ENCODE data around the gene ELANE. TPM values are rescaled to one million over a fixed set of nuclear protein-coding genes. Genes with fewer than 3 reads are reported as not detected.
"Not testable (repeated sequence)": the region's sequence is repeated elsewhere in the genome, so short reads cannot be mapped to it uniquely, and the experiment has no call there.

ELANE gene
- total RNA-seq, 1 donor from 2014 or later, result not detected

DNA sequence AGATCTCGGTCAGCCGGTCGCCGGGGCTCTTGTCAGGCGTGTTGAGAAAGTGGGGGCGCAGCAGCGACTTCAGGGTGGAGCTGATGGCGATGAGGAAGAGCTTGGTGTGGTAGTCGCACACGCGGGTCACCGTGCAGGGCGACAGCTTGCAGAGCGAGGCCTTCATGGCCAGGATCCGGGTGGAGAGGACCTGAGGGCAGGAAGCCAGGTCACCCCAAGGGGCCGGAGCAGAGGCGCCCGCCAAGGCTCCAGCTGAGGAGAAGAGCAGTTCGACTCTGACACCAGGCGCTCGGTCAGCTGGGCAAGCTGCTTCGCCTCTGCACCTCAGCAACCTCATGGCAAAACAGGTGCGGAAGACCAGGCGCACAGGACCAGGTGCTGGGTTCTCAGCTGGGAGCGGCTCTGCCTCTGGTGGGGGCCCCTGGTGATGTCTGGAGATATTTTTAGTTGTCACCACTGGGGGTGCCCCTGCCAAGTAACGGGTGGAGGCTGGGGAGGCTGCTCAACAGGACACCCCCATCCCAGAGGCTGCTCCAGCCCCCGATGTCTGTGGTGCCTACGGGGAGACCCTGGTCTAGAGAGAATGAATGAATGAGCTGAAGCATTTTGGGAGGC, 23.3 kb downstream of the ELANE start:
- H3K4me1 Mint-ChIP-seq (ENCODE audit: low read depth), result peaks cover 2% of the 10 kb centered on the region
- intact Hi-C loops (cut with micrococcal nuclease), result no loop called here
- no peaks in the 10 kb centered on the region for H3K27me3 Mint-ChIP-seq (ENCODE audit: low read depth)
- peaks cover 4% of the 10 kb centered on the region for H3K36me3 Mint-ChIP-seq (ENCODE audit: low read depth)
- no peak for DNase-seq (ENCODE audit: low spot score)
- no peak overlapping the region for H3K27ac Mint-ChIP-seq
- H3K4me3 Mint-ChIP-seq (ENCODE audit: low read depth), result no peak overlapping the region
- no peaks in the 10 kb centered on the region for H3K9me3 Mint-ChIP-seq

DNA sequence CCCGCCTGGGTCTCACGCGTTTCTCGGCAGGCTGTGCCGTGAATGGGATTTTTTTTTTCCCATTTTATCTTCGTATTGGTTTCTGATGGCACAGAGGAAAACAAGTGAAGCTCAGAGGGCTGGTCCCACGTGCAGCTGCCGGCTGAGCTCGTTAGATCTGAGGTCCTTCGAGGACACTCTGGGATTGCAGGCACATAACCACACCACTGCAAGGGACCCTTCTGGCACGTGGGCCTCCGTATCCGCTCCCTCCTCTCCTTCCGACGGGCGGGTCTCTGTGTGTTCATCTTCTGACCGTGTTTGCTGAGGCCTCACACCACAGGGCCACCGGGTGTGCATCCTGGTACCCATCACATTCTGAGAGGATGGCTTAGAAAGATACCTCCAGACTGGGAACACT, 24.0 kb downstream of the ELANE start:
- intact Hi-C loops (cut with micrococcal nuclease), result no loop called here
- Mint-ChIP-seq H3K36me3 (ENCODE audit: low read depth) (peaks cover 5% of the 10 kb centered on the region), H3K27me3 (ENCODE audit: low read depth) (no peaks in the 10 kb centered on the region), H3K9me3 (no peaks in the 10 kb centered on the region), H3K4me1 (ENCODE audit: low read depth) (peaks cover 2% of the 10 kb centered on the region), H3K4me3 (ENCODE audit: low read depth) (no peak overlapping the region), H3K27ac (no peak overlapping the region)
- no peak for DNase-seq (ENCODE audit: low spot score)

DNA sequence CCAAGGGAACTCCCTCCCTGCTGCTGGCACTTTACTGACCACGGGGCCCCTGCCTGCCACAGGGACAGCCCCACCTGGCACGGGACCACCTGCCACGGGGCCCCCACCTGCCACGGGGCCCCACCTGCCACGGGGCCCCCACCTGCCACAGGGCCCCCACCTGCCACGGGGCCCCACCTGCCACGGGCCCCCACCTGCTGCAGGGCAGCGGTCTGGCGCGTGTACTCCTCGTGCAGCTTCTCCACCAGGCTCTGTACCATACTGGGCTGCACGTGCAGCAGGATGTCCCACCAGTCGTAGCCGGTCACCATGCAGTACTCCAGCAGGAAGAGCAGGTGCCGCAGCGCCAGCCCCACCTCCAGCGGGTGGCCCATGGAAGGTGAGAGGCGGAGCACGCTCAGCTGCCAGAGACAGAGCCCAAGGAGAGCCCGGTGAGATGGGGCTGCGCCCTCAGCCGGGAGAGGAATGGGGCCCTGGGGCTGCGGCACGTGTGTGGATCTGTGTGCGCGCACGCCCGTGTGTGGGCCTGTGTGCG, 24.7 kb downstream of the ELANE start:
- Mint-ChIP-seq H3K9me3 (no peaks in the 10 kb centered on the region), H3K4me3 (ENCODE audit: low read depth) (no peak overlapping the region), H3K27me3 (ENCODE audit: low read depth) (no peaks in the 10 kb centered on the region), H3K36me3 (ENCODE audit: low read depth) (peaks cover 12% of the 10 kb centered on the region), H3K27ac (no peak overlapping the region), H3K4me1 (ENCODE audit: low read depth) (peaks cover 2% of the 10 kb centered on the region)
- DNase-seq (ENCODE audit: low spot score), result no peak
- intact Hi-C loops (cut with micrococcal nuclease), result no loop called here

DNA sequence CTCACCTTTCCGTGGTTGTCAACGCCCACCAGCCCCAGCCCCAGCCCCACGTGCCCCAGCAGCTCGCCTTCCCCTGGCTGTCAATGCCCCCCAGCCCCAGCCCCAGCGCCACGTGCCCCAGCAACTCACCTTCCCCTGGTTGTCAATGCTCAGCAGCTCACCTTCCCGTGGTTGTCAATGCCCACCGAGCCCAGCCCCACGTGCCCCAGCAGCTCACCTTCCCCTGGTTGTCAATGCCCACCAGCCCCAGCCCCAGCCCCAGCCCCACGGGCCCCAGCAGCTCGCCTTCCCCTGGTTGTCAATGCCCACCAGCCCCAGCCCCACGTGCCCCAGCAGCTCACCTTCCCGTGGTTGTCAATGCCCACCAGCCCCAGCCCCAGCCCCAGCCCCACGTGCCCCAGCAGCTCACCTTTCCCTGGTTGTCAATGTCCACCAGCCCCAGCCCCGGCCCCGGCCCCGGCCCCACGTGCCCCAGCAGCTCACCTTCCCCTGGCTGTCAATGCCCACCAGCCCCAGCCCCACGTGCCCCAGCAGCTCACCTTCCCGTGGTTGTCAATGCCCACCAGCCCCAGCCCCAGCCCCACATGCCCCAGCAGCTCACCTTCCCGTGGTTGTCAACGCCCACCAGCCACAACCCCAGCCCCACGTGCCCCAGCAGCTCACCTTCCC, 26.0 kb downstream of the ELANE start:
- intact Hi-C loops (cut with micrococcal nuclease); H3K27ac Mint-ChIP-seq; H3K4me1 Mint-ChIP-seq (ENCODE audit: low read depth); H3K4me3 Mint-ChIP-seq (ENCODE audit: low read depth); DNase-seq (ENCODE audit: low spot score); H3K9me3 Mint-ChIP-seq; H3K27me3 Mint-ChIP-seq (ENCODE audit: low read depth): not testable (repeated sequence)
- H3K36me3 Mint-ChIP-seq (ENCODE audit: low read depth), result peaks cover 15% of the 10 kb centered on the region

DNA sequence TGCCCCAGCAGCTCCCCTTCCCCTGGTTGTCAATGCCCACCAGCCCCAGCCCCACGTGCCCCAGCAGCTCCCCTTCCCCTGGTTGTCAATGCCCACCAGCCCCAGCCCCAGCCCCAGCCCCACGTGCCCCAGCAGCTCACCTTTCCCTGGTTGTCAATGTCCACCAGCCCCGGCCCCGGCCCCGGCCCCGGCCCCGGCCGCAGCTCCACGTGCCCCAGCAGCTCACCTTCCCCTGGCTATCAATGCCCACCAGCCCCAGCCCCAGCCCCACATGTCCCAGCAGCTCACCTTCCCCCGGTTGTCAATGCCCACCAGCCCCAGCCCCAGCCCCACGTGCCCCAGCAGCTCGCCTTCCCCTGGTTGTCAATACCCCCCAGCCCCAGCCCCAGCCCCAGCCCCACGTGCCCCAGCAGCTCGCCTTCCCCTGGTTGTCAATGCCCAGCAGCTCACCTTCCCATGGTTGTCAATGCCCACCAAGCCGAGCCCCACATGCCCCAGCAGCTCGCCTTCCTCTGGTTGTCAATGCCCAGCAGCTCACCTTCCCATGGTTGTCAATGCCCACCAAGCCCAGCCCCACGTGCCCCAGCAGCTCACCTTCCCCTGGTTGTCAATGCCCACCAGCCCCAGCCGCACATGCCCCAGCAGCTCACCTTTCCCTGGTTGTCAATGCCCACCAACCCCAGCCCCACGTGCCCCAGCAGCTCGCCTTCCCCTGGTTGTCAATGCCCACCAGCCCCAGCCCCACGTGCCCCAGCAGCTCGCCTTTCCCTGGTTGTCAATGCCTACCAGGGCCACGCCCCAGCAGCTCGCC, 26.9 kb downstream of the ELANE start:
- H3K4me1 Mint-ChIP-seq (ENCODE audit: low read depth); H3K27me3 Mint-ChIP-seq (ENCODE audit: low read depth); intact Hi-C loops (cut with micrococcal nuclease); H3K27ac Mint-ChIP-seq; H3K9me3 Mint-ChIP-seq; DNase-seq (ENCODE audit: low spot score); H3K4me3 Mint-ChIP-seq (ENCODE audit: low read depth): not testable (repeated sequence)
- peaks cover 18% of the 10 kb centered on the region for H3K36me3 Mint-ChIP-seq (ENCODE audit: low read depth)

DNA sequence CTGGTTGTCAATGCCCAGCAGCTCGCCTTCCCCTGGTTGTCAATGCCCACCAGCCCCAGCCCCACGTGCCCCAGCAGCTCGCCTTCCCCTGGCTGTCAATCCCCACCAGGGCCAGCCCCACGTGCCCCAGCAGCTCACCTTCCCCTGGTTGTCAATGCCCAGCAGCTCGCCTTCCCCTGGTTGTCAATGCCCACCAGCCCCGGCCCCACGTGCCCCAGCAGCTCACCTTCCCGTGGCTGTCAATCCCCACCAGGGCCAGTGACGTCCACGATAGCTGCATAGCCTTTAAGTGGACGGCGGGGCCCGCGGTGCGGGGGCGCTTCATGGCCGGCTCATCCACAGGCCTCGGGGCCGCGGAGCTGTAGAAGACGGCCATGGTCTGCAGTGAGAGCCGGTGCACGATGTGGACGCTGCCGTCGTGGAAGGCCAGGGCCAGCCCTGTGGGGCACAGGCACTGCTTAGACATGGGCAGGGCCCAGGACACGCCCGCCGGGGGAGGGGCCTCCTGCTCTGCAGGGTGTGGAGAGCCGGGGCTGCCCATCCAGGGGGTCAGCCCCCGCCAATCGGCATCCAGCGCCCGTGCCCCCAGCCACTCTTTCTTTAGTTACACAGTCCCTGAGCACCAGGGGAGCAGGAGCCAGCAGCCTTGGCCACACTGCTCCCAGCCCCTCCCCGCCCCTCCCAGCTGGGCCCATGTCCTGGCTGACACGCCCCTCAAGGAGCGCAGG, 27.8 kb downstream of the ELANE start:
- peaks cover 18% of the 10 kb centered on the region for H3K36me3 Mint-ChIP-seq (ENCODE audit: low read depth)
- no peak overlapping the region for H3K4me3 Mint-ChIP-seq (ENCODE audit: low read depth)
- no peak for DNase-seq (ENCODE audit: low spot score)
- intact Hi-C loops (cut with micrococcal nuclease), result no loop called here
- no peak overlapping the region for H3K27ac Mint-ChIP-seq
- H3K9me3 Mint-ChIP-seq, result no peaks in the 10 kb centered on the region
- no peaks in the 10 kb centered on the region for H3K4me1 Mint-ChIP-seq (ENCODE audit: low read depth)
- H3K27me3 Mint-ChIP-seq (ENCODE audit: low read depth), result no peaks in the 10 kb centered on the region

DNA sequence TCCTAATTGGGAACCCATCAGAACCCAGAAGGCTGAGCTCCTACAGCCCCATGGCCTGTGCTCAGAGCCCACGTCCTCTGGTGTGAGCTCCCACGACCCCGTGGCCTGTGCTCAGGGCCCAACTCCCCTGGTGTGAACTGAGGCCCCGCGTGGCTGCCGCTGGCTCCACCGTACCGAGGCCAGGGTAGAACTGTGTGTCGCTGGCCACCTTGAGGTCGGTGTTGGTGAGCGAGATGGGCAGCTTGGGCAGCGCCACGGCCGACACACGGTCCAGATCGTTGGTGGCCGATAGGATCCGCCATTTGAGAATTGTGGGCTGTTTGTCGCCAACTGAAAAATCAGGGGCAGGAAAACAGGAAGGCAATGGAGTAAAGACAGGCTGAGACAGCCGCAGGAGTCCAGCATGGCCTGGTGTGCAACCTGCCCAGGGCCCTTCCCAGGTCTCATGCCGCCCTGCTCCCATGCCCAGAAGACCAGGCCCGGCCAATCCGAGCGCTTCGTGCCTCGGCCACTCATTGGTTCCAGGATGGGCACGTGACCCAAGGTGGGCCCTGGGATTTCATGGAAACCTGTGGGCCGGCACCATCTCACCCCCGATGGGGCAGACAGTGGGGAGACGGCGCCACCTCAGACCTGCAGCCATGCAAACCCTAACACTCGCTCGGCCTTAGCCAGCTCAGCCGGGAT, 29.4 kb downstream of the ELANE start:
- Mint-ChIP-seq H3K4me1 (ENCODE audit: low read depth) (no peaks in the 10 kb centered on the region), H3K27ac (no peak overlapping the region), H3K4me3 (ENCODE audit: low read depth) (no peak overlapping the region), H3K9me3 (no peaks in the 10 kb centered on the region), H3K27me3 (ENCODE audit: low read depth) (no peaks in the 10 kb centered on the region), H3K36me3 (ENCODE audit: low read depth) (peaks cover 15% of the 10 kb centered on the region)
- intact Hi-C loops (cut with micrococcal nuclease), result no loop called here
- DNase-seq (ENCODE audit: low spot score), result no peak

DNA sequence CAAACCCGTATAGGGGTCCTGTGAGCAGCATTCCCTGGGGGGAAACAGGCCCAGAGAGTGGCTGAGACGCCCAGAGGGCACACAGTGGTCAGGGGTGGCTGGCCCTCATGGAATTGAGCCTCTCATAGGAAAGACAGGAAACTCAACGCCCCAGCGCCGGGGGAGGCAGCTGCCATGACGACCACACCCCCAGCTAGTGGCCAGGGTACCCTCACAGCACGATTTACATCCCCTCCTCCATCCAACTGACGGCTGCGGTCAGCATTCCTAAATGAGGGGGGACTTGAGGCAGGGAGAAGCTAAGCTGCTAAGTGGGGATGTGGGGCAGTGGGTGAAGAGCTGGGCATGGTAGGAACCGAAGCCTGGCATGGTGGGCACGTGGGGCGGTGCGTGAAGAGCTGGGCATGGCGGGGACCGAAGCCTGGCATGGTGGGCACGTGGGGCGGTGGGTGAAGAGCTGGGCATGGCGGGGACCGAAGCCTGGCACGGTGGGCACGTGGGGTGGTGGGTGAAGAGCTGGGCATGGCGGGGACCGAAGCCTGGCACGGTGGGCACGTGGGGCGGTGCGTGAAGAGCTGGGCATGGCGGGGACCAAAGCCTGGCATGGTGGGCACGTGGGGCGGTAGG, 30.9 kb downstream of the ELANE start:
- H3K27ac Mint-ChIP-seq, result no peak overlapping the region
- intact Hi-C loops (cut with micrococcal nuclease), result no loop called here
- H3K4me3 Mint-ChIP-seq (ENCODE audit: low read depth), result no peak overlapping the region
- H3K9me3 Mint-ChIP-seq, result no peaks in the 10 kb centered on the region
- no peaks in the 10 kb centered on the region for H3K27me3 Mint-ChIP-seq (ENCODE audit: low read depth)
- no peak for DNase-seq (ENCODE audit: low spot score)
- H3K4me1 Mint-ChIP-seq (ENCODE audit: low read depth), result no peaks in the 10 kb centered on the region
- H3K36me3 Mint-ChIP-seq (ENCODE audit: low read depth), result peaks cover 21% of the 10 kb centered on the region

DNA sequence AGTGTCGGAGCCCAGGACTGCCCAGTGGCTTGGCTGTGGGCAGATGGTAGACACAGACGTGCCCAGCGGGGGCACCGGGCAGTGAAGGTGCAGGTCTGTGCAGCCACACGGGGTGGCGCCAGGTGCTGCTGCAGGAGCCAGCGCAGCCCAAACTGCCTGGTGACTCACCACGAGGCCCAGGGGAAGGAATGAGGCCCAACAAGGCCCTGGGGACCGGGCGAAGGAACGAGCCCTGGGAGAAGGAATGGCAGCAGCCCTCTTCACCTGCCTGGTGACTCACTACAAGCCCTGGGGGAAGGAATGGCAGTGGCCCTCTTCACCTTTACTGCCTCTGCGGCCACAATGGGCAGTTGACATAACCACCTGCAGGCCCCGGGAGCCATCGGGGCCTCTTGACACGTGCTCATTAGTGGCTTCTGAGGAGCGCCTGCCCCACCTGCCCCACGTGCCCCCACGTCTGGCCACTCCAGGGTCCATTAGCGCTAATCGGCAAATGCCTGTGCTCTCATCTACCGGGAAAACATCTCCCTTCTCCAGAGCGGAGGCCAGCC, 31.6 kb downstream of the ELANE start:
- Mint-ChIP-seq H3K27ac (no peak overlapping the region), H3K36me3 (ENCODE audit: low read depth) (peaks cover 21% of the 10 kb centered on the region)

DNA sequence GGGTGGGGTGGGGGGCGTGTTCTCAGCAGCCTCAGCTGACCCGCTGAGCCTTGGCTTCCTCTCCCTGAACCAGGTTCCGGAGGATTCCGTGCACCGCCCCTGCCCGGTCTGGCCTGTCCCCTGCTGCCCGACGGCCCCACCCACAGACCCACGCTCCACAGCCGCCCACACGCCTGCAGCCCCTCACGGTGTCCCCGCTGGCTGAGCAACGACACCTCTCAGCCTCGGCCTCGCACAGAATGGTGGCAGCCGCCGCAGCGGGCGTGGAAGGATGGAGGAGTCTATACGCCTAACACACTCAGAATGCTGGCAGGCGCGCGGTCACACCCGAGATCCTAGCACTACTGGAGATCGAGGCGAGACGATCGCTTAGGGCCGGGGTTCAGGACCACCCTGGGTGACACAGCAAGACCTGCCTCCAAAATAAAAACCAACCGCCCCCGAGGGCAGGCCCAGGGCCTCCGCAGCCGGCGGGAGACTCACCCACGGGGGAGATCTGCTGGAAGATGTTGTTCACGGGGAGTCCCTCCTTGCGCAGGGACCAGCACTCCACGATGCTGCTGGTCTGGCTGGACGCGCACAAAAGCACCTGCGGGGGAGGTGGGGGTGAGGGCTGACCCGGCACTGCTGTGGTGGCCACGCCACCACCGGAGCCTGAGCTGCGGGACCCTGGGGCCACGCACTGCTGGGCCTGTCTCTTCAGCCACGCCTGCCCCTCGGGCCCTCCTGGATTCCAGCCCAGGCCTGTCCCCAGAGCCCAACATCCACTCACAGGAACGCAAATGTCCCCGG, 32.5 kb downstream of the ELANE start:
- Mint-ChIP-seq H3K27ac (no peak overlapping the region), H3K4me1 (ENCODE audit: low read depth) (no peaks in the 10 kb centered on the region), H3K4me3 (ENCODE audit: low read depth) (no peak overlapping the region), H3K27me3 (ENCODE audit: low read depth) (no peaks in the 10 kb centered on the region), H3K9me3 (no peaks in the 10 kb centered on the region), H3K36me3 (ENCODE audit: low read depth) (peaks cover 25% of the 10 kb centered on the region)
- no peak for DNase-seq (ENCODE audit: low spot score)
- intact Hi-C loops (cut with micrococcal nuclease), result no loop called here

More for the DNA sequence above, 31.6 kb downstream of the ELANE start:
- no peaks in the 10 kb centered on the region for H3K9me3 Mint-ChIP-seq
- H3K27me3 Mint-ChIP-seq (ENCODE audit: low read depth), result no peaks in the 10 kb centered on the region
- DNase-seq (ENCODE audit: low spot score), result no peak
- H3K4me3 Mint-ChIP-seq (ENCODE audit: low read depth), result no peak overlapping the region
- intact Hi-C loops (cut with micrococcal nuclease), result no loop called here
- H3K4me1 Mint-ChIP-seq (ENCODE audit: low read depth), result no peaks in the 10 kb centered on the region

DNA sequence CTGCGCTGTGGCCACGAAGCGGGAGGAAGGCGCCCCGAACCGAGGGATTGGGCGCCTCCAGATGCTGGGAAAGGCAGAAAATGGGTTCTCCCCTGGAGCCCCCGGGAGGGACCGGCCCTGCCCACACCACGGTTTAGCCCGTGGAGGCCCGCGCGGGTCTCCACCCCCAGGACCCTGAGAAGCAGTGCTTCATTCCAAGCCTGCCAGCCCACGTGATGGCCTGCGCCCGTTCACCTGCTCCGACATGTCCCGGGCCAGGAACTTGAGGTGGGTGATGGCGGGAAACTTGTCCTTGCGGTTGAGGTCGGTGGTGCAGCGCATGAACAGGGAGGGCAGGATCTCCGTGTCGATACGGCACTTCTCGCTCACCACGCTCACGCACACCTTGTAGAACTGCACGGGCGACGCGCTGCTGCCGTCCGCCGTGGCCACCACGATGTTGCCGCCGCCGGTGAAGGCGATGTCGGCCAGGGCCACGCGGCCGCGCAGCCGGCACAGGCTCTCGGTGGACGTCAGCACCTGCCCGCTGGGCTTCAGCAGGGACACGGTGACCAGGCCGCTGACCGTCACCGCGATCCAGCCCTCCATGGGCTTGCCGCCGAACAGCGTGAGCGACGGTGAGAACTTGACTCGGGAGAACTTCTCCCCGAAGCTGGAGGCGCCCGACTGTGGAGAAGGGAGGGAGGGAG, 33.6 kb downstream of the ELANE start:
- no peak overlapping the region for H3K27ac Mint-ChIP-seq
- DNase-seq (ENCODE audit: low spot score), result no peak
- no peaks in the 10 kb centered on the region for H3K9me3 Mint-ChIP-seq
- no peaks in the 10 kb centered on the region for H3K27me3 Mint-ChIP-seq (ENCODE audit: low read depth)
- H3K4me3 Mint-ChIP-seq (ENCODE audit: low read depth), result no peak overlapping the region
- intact Hi-C loops (cut with micrococcal nuclease), result no loop called here
- no peaks in the 10 kb centered on the region for H3K4me1 Mint-ChIP-seq (ENCODE audit: low read depth)
- peaks cover 25% of the 10 kb centered on the region for H3K36me3 Mint-ChIP-seq (ENCODE audit: low read depth)
